Pancreas (tissue), 10 donors: Measurements from ENCODE around the gene RTN4. TPM values are rescaled to one million over a fixed set of nuclear protein-coding genes. Genes with fewer than 3 reads are reported as not detected.

ENCODE experiments used
- ATAC-seq, 4 donors: fragments of 200-7000 bp; cut with Tn5 transposase; one replicate each; pipeline versions ENCODE4 v1.8.0 to v1.9.1; 2020; ENCODE audit warnings: mild to moderate bottlenecking in 4 of 4, moderate library complexity in 4 of 4
- DNase-seq, 6 donors: peaks; one replicate each; pipeline ENCODE4 v3.0.0-alpha.2; 2020
- FAIRE-seq: peaks from 2 replicates; lab custom pipeline; 2012; peaks lifted over from hg19 to GRCh38; lab: Jason Lieb, UNC
- H3K27ac ChIP-seq, 4 donors: fragments of 200-600 bp; sonication (generic); 1 replicate in 3 of 4; 2 replicates in 1 of 4; pipeline versions ENCODE4 v1.5.0 to v1.8.0; 2020
- H3K27me3 ChIP-seq, 4 donors: fragments of 200-600 bp; one replicate each; pipeline ENCODE4 v1.8.0; 2021
- H3K36me3 ChIP-seq, 3 donors: fragments of 200-600 bp; sonication (generic) in 1 of 3; one replicate each; pipeline versions ENCODE4 v1.5.0 to v1.8.0; 2020 to 2021
- H3K4me1 ChIP-seq, 3 donors: fragments of 200-600 bp; one replicate each; pipeline ENCODE4 v1.8.0; 2021
- H3K4me3 ChIP-seq, 4 donors: fragments of 200-600 bp; sonication (generic) in 2 of 4; one replicate each; pipeline versions ENCODE4 v1.5.0 to v1.8.0; 2020 to 2021
- H3K9me3 ChIP-seq, 4 donors: fragments of 200-600 bp; one replicate each; pipeline ENCODE4 v1.8.0; 2021
- WGBS, 2 donors: extraction: QIAGEN DNeasy Blood & Tissue Kit; methylation state at CpG; one replicate each; pipeline ENCODE4 v1.1.7; 2013; 5-methylcytosine and 5-hydroxymethylcytosine counted together
- intact Hi-C, 3 donors: fragments of 100-400 bp; cut with DNase I; formaldehyde crosslinking; loops; one replicate each; pipeline versions ENCODE4 v1.11.1 to v1.14.2; 2022
- polyA plus RNA-seq, 2 donors: library from polyadenylated mRNA; stranded (reverse); fragments of 200-250 nt; gene quantifications; one replicate each; pipeline ENCODE4 v1.2.3, GENCODE V29; 2013
- total RNA-seq, 6 donors: library from RNA; stranded (reverse); fragmentation: NEBNext Ultra II Directional in 4 of 6; extraction: Animal tissue kit (Norgen Biotek cat#: 25700) in 4 of 6; gene quantifications; one replicate each; pipeline versions ENCODE4 v1.2.1 to v1.2.4, GENCODE V29; 2021 to 2023
- TF ChIP-seq, protein P1 (sequence below), 4 donors: fragments of 200-600 bp; sonication (generic) in 3 of 4; IDR thresholded peaks; one replicate each; pipeline versions ENCODE4 v1.5.0 to v1.8.0; 2021; ENCODE audit warnings: antibody characterized with exemption in 4 of 4
- donor health status: healthy with polysubstance abuse.
- donor health status: DM: no; HTN: no; CAD: no; lungs with moderate emphysema.
- donor health status: DM: no; HTN: no; CAD: no.
- donor health status: control.
- donor health status: control.
- donor health status: Bipolar disorder and iron deficiency.
- donor health status: DM: yes; HTN: yes; CAD: no.
- donor health status: DM: no; HTN: no; CAD: no.
- donor health status: DM: no; HTN: no; CAD: no.
- donor health status: DM: yes; HTN: yes; CAD: no.

RTN4 gene
- total and polyA plus RNA-seq, 8 donors = 38.3 to 105 (median 77.3) TPM

DNA sequence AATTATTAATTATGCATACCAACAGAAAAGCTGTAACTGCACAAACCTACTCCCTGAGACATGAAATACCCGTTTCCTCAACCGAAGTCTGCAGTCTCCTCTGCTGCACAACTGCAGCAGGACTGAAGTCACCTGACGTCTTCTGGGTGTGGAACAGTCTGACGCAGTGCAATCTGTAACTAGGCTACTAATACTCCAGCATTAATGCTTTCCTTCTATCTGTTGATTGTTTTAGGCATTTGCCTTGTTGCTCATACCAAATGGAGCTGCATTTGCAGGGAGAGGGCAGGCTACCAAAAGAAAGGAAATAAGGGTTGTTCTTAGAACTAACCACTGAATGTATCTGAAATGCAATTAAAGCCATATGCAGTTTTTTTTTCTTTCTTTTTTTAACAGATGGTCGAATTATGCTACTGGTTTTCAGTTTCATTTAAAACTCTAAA lies 40.1 kb downstream of the RTN4 start:
- peaks cover 43 to 81% (median 67%) of the 10 kb centered on the region in 3 donors for H3K4me1 ChIP-seq
- H3K27me3 ChIP-seq = no peaks in the 10 kb centered on the region
- WGBS, 2 donors = 0 to 1% methylated on average over 5 of the region's 5 CpGs
- peak overlapping the region; percentile 44 to 85 (median 72) for H3K27ac ChIP-seq
- no peak for FAIRE-seq
- no peaks in the 10 kb centered on the region for H3K9me3 ChIP-seq
- peak in 4 of 6 donors; percentile 39 to 77 (median 64) for DNase-seq
- TF ChIP-seq, protein P1, sequence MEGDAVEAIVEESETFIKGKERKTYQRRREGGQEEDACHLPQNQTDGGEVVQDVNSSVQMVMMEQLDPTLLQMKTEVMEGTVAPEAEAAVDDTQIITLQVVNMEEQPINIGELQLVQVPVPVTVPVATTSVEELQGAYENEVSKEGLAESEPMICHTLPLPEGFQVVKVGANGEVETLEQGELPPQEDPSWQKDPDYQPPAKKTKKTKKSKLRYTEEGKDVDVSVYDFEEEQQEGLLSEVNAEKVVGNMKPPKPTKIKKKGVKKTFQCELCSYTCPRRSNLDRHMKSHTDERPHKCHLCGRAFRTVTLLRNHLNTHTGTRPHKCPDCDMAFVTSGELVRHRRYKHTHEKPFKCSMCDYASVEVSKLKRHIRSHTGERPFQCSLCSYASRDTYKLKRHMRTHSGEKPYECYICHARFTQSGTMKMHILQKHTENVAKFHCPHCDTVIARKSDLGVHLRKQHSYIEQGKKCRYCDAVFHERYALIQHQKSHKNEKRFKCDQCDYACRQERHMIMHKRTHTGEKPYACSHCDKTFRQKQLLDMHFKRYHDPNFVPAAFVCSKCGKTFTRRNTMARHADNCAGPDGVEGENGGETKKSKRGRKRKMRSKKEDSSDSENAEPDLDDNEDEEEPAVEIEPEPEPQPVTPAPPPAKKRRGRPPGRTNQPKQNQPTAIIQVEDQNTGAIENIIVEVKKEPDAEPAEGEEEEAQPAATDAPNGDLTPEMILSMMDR (IDR thresholded peaks at IDR 0.05) = no peak
- intact Hi-C loops = no loop called here
- no peaks in the 10 kb centered on the region for H3K36me3 ChIP-seq
- ATAC-seq = peak; percentile 82 to 88 (median 84)
- H3K4me3 ChIP-seq = peak overlapping the region; percentile 2 to 44 (median 32)

DNA sequence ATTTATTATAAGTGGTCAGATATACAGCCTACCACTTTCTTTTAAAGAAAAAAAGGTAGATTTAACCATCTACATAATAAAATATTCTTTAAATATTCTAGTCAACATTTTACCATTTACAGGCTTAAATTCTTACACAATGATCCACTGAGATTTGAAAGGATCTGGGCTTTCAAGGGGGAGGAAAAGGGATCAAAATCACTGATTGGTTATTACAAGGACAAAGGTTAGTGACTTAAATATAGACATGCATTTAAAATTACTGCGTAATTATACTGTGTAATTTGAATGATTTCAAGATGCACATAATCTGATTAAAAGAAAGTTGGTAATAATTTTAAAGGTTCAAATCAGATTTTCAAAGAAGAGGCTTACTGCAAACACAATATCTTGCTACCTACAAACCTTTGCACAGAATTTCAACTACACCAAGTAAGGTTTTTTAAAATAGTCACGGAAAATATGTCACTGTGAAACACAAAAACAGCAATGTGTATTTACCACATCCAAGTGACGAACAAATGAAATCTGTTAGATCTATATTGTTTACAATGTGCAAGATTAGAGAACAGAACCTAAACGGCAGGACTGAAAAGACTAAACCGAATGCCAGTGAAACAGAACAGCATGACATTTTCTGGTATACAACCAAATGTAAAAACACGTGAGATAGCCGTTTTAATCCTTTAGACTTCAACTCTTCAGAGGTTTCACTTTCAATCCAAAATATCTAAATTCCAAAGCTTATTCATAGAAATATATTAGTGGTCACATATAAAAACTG lies 40.8 kb downstream of the RTN4 start:
- intact Hi-C loops = no loop called here
- ATAC-seq (peak in 3 of 4 donors; percentile 11 to 20 (median 13)), FAIRE-seq (peak; percentile 5), DNase-seq (no peak)
- WGBS, 2 donors = 1 to 2% methylated on average over 7 of the region's 7 CpGs
- no peaks in the 10 kb centered on the region for H3K36me3 ChIP-seq
- no peaks in the 10 kb centered on the region for H3K27me3 ChIP-seq
- peak overlapping the region; percentile 44 to 85 (median 72) for H3K27ac ChIP-seq
- H3K9me3 ChIP-seq = no peaks in the 10 kb centered on the region
- TF ChIP-seq, protein P1 (IDR thresholded peaks at IDR 0.05) = no peak
- H3K4me1 ChIP-seq = peaks cover 41 to 81% (median 66%) of the 10 kb centered on the region in 3 donors
- H3K4me3 ChIP-seq = peak overlapping the region; percentile 2 to 44 (median 32)

DNA sequence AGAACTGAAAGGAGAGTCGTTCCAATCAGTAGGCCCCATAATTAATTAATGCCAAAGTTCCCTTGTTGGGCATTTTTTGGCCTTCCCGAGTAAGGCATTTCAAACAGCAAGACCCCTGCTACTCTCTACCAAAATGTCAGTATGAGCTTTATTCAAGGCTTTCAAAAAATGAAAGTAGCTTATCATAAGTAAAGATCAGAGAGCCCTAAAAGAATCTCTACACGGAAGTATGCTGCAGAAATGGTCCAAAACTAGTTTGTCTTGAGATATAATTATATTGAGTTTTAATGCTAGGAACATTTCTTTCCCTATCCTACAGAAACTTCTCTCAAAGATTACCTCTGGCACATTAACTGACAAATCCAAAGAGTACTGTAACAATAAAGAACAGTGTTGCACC lies 43.9 kb downstream of the RTN4 start:
- WGBS, 2 donors = 19 to 32% methylated on average over 3 of the region's 3 CpGs
- H3K27ac ChIP-seq = peak overlapping the region in 2 of 4 donors; percentile 23 to 34
- FAIRE-seq = no peak

DNA sequence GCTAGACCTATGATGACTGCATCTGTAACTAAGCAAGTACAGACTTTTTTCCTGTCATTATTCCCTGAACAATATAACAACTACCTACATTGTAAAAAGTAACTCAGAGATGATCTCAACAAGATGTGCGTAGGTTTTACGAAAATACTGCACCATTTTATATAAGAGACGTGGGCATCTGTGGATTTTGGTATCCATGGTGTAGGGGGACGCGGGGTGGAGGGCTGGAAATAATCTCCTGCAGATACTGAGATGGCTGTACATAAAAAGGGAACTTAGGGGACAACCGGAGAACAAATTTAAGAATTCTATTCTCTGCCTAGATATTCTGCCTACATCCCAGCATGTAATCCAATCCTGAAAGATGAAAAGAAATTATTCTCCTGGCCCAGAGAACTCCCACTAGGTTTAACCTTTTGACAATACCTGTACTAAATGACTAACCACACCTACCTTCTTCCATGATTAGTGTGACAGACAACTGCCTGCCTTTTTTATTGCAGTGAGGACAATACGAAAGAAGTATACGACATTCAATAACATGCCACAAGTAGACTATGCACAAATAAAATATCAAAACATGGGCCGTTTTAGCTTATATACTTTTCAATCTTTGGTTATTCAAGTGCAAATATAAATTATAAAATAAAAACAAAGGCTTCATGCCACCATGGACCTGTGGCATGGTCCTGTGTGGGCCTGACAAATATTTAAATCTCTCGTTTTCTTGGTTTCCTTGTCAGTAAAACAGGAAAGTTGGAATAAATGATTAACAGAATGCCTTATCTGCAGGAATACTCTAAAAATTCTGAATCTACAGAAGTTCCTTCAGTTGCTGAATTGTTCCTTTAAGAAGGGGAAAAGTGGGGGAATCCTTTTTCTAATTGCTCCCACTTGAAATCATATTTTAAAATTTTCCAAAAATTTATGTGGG lies 46.3 kb downstream of the RTN4 start:
- Histone ChIP-seq H3K27me3 (no peaks in the 10 kb centered on the region), H3K4me3 (no peak overlapping the region), H3K36me3 (no peaks in the 10 kb centered on the region), H3K9me3 (no peaks in the 10 kb centered on the region), H3K27ac (peak overlapping the region in 1 of 4 donors; percentile 48), H3K4me1 (peaks cover 34 to 87% (median 76%) of the 10 kb centered on the region in 3 donors)
- FAIRE-seq (no peak), DNase-seq (no peak), ATAC-seq (peak; percentile 28 to 55 (median 36))
- WGBS, 2 donors = 72 to 78% methylated on average over 10 of the region's 10 CpGs
- TF ChIP-seq, protein P1 (IDR thresholded peaks at IDR 0.05) = no peak
- intact Hi-C loops = no loop called here

More for the DNA sequence above, 43.9 kb downstream of the RTN4 start:
- H3K4me3 ChIP-seq = peak overlapping the region in 1 of 4 donors; percentile 1
- no peaks in the 10 kb centered on the region for H3K27me3 ChIP-seq
- DNase-seq = no peak
- H3K9me3 ChIP-seq = no peaks in the 10 kb centered on the region
- H3K4me1 ChIP-seq = peaks cover 31 to 83% (median 66%) of the 10 kb centered on the region in 3 donors
- no peaks in the 10 kb centered on the region for H3K36me3 ChIP-seq
- TF ChIP-seq, protein P1 (IDR thresholded peaks at IDR 0.05) = no peak
- ATAC-seq = no peak
- intact Hi-C loops = no loop called here
